Measurements from ENCODE around the gene PDE4D. TPM values are rescaled to one million over a fixed set of nuclear protein-coding genes. Genes with fewer than 3 reads are reported as not detected.

Gene PDE4D
- total and polyA plus RNA-seq, 2 donors (not counting 1 experiment from before 2014, with no cell fraction given), result 14.9 to 171 TPM

- Histone ChIP-seq H3K9ac (ENCODE audit: low read length) (no peak overlapping the region), H3K4me3 (ENCODE audit: control extremely low read depth in 1 of 5, extremely low read depth in 1 of 5, insufficient read depth in 1 of 5, low read depth in 2 of 5, low read length in 4 of 5) (no peak overlapping the region), H3K4me1 (ENCODE audit: control insufficient read depth in 2 of 2, insufficient read depth in 2 of 2, low read length in 2 of 2) (no peaks in the 10 kb centered on the region), H3K9me3 (ENCODE audit: control extremely low read depth in 1 of 3, control insufficient read depth in 2 of 3, insufficient read depth in 1 of 3, low read length in 2 of 3) (no peaks in the 10 kb centered on the region), H3K27me3 (replicated peaks in 1 of 4; ENCODE audit: control extremely low read depth in 1 of 4, control insufficient read depth in 3 of 4, insufficient read depth in 4 of 4, low read length in 3 of 4) (no peaks in the 10 kb centered on the region), H3K27ac (ENCODE audit: low read length in 2 of 2) (no peak overlapping the region), H3K4me2 (replicated peaks; ENCODE audit: low read depth, low read length, poor library complexity, severe bottlenecking) (no peak overlapping the region), H4K20me1 (ENCODE audit: control insufficient read depth, insufficient read depth, low read length, poor library complexity, severe bottlenecking) (no peaks in the 10 kb centered on the region), H2AFZ (ENCODE audit: insufficient read depth, low read depth, low read length, poor library complexity, severe bottlenecking) (no peak overlapping the region), H3K36me3 (replicated peaks in 1 of 2; ENCODE audit: control extremely low read depth in 1 of 2, control insufficient read depth in 1 of 2, extremely low read depth in 1 of 2, insufficient read depth in 2 of 2, low read length in 1 of 2) (no peaks in the 10 kb centered on the region), H3K79me2 (ENCODE audit: control insufficient read depth, insufficient read depth, low read length) (no peaks in the 10 kb centered on the region)
- CTCF ChIA-PET, result interaction anchor here (0.6 to 11.0 kb wide), 11 partner anchors 13 to 484 kb away, joined by 3 to 94 read pairs (median 4); no protein-coding TSS in a partner anchor
- WGBS (ENCODE audit: insufficient coverage), result 100% methylated on average over 2 of the region's 4 CpGs
- no peaks in the 10 kb centered on the region for H3K4me1 Mint-ChIP-seq
- TF ChIP-seq EZH2 (IDR thresholded peaks at IDR 0.05; ENCODE audit: borderline replicate concordance, insufficient read depth, low read depth, low read length, poor library complexity, severe bottlenecking) (no peak), CTCF (IDR thresholded peaks at IDR 0.05) (no peak)
- H3K4me3 Mint-ChIP-seq, result no peak overlapping the region
- ATAC-seq (ENCODE audit: low read depth) (no peak), DNase-seq (no peak)
- intact Hi-C loops (cut with micrococcal nuclease), result loop anchor here (5.0 kb wide), 1 partner anchor 479 kb away; no protein-coding TSS in a partner anchor
- no peak overlapping the region for H3K27ac Mint-ChIP-seq
- POLR2A ChIA-PET, result no interaction called here
- peaks cover 3% of the 10 kb centered on the region for H3K27me3 Mint-ChIP-seq
- no peaks in the 10 kb centered on the region for H3K9me3 Mint-ChIP-seq (ENCODE audit: insufficient read depth)
Measured at GRCh38 chr5:59366784-59367183, 526.7 kb downstream of the PDE4D start.

- POLR2A ChIA-PET, result no interaction called here
- CTCF ChIA-PET, result no interaction called here
- intact Hi-C loops (cut with micrococcal nuclease), result no loop called here
Measured at GRCh38 chr5:59362438-59362837, 531.1 kb downstream of the PDE4D start.

More at GRCh38 chr5:59362438-59362837, 531.1 kb downstream of the PDE4D start:
- DNase-seq (no peak), ATAC-seq (ENCODE audit: low read depth) (no peak)
- Mint-ChIP-seq H3K9me3 (ENCODE audit: insufficient read depth) (no peaks in the 10 kb centered on the region), H3K4me1 (no peaks in the 10 kb centered on the region), H3K27ac (no peak overlapping the region), H3K4me3 (no peak overlapping the region), H3K27me3 (no peaks in the 10 kb centered on the region)
- Histone ChIP-seq H3K27ac (ENCODE audit: low read length in 2 of 2) (no peak overlapping the region), H2AFZ (ENCODE audit: insufficient read depth, low read depth, low read length, poor library complexity, severe bottlenecking) (no peak overlapping the region), H3K4me2 (replicated peaks; ENCODE audit: low read depth, low read length, poor library complexity, severe bottlenecking) (no peak overlapping the region), H3K36me3 (replicated peaks in 1 of 2; ENCODE audit: control extremely low read depth in 1 of 2, control insufficient read depth in 1 of 2, extremely low read depth in 1 of 2, insufficient read depth in 2 of 2, low read length in 1 of 2) (no peaks in the 10 kb centered on the region), H3K27me3 (replicated peaks in 1 of 4; ENCODE audit: control extremely low read depth in 1 of 4, control insufficient read depth in 3 of 4, insufficient read depth in 4 of 4, low read length in 3 of 4) (no peaks in the 10 kb centered on the region), H3K4me1 (ENCODE audit: control insufficient read depth in 2 of 2, insufficient read depth in 2 of 2, low read length in 2 of 2) (no peaks in the 10 kb centered on the region), H3K79me2 (ENCODE audit: control insufficient read depth, insufficient read depth, low read length) (no peaks in the 10 kb centered on the region), H3K9me3 (ENCODE audit: control extremely low read depth in 1 of 3, control insufficient read depth in 2 of 3, insufficient read depth in 1 of 3, low read length in 2 of 3) (no peaks in the 10 kb centered on the region), H4K20me1 (ENCODE audit: control insufficient read depth, insufficient read depth, low read length, poor library complexity, severe bottlenecking) (no peaks in the 10 kb centered on the region), H3K4me3 (ENCODE audit: control extremely low read depth in 1 of 5, extremely low read depth in 1 of 5, insufficient read depth in 1 of 5, low read depth in 2 of 5, low read length in 4 of 5) (no peak overlapping the region), H3K9ac (ENCODE audit: low read length) (no peak overlapping the region)
- TF ChIP-seq CTCF (IDR thresholded peaks at IDR 0.05), result no peak
- no peak for TF ChIP-seq EZH2 (IDR thresholded peaks at IDR 0.05; ENCODE audit: borderline replicate concordance, insufficient read depth, low read depth, low read length, poor library complexity, severe bottlenecking)
- WGBS (ENCODE audit: insufficient coverage), result no CpG with 5 or more reads among the region's 2 CpGs
